IPS-18c (cell line): ENCODE results near the gene TXNDC8.
"Not testable (repeated sequence)": the region's sequence is repeated elsewhere in the genome, so short reads cannot be mapped to it uniquely, and the experiment has no call there.

ENCODE experiments used
- H3K4me3 ChIP-seq: 2 replicates; pipeline ENCODE4 v1.7.0; 2013; ENCODE audit warnings: low read depth, mild to moderate bottlenecking, low read length, moderate library complexity; ENCODE audit not compliant: insufficient read depth
- H3K9me3 ChIP-seq: one replicate; pipeline ENCODE4 v1.6.1; 2013; ENCODE audit warnings: mild to moderate bottlenecking, low read length, moderate library complexity; ENCODE audit not compliant: control insufficient read depth, insufficient read depth

TXNDC8 gene

GRCh38 chr9:110337727-110338126 is at the start of gene TXNDC8:
Gene TXNDC8, minus strand, starts transcription at chr9:110337863.
- Histone ChIP-seq H3K4me3 (no peak within 1 kb of the TSS), H3K9me3 (no peaks in the 10 kb centered on the region)

- Histone ChIP-seq H3K4me3 (no peak overlapping the region), H3K9me3 (peaks cover 2% of the 10 kb centered on the region)
Measured at GRCh38 chr9:110383491-110383890, 45.8 kb upstream of the TXNDC8 start.

DNA sequence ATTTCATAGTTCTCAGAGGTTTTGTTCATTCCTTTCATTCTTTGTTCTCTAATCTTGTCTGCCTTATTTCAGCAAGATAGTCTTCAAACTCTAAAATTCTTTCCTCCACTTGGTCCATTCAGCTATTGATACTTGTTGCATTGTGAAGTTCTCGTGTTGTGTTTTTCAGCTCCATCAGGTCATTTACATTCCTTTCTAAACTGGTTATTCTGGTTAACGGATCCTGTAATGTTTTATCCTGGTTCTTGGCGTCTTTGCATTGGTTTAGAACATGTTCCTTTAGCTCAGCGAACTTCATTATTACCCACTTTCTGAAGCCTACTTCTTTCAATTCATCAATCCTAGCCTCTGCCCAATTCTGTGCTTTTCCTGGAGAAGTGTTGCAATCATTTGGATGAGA is 45.1 kb upstream of the TXNDC8 start:
- no peak overlapping the region for H3K4me3 ChIP-seq
- H3K9me3 ChIP-seq, result peaks cover 2% of the 10 kb centered on the region

GRCh38 chr9:110371411-110372007 is 33.8 kb upstream of the TXNDC8 start:
- Histone ChIP-seq H3K9me3 (no peaks in the 10 kb centered on the region), H3K4me3 (no peak overlapping the region)

- no peaks in the 10 kb centered on the region for H3K9me3 ChIP-seq
- no peak overlapping the region for H3K4me3 ChIP-seq
Measured at GRCh38 chr9:110370315-110370714, 32.7 kb upstream of the TXNDC8 start.

DNA sequence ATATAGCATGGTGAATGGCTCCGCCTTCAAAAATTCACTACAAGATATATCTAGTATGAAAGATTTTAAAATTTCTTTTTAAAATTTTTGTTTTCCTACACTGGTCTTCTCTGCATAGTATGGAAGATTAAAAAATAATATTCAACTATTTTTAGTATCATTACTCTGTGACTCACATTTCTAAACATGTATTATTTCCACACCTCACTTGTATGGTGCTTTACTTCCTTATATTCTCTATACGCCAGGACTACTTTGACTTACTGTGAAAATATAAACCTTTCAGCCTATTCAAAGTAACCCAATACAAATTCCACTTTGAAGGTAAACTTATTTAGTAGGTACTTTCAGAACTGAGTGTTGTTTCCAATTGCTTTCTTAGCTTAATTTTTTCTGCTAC is 26.8 kb upstream of the TXNDC8 start:
- H3K9me3 ChIP-seq, result no peaks in the 10 kb centered on the region
- H3K4me3 ChIP-seq, result no peak overlapping the region

DNA sequence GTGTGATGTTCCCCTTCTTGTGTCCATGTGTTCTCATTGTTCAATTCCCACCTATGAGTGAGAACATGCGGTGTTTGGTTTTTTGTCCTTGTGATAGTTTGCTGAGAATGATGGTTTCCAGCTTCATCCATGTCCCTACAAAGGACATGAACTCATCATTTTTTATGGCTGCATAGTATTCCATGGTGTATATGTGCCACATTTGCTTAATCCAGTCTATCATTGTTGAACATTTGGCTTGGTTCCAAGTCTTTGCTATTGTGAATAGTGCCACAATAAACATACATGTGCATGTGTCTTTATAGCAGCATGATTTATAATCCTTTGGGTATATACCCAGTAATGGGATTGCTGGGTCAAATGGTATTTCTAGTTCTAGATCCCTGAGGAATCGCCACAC is 21.3 kb upstream of the TXNDC8 start:
- H3K9me3 ChIP-seq, H3K4me3 ChIP-seq: not testable (repeated sequence)

DNA sequence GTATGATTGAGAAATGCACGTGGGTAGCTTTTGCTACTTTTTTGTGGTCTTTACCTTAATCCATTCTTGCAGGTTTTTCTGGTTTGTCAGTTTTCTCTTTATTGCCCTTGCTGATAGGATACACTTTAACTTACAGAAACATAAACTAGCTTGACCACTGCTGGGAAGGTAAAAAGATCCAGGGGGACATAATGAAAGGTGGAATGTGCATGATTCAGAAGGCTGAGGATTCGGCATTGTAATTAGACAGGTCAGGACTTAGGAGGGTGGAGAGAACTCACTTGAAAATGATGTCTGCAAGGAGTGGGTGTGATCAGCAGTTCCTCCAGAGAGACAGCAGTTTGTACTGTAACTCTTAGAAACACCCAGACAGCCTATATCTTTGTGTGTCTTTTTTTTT is 19.8 kb upstream of the TXNDC8 start:
- Histone ChIP-seq H3K4me3 (no peak overlapping the region), H3K9me3 (no peaks in the 10 kb centered on the region)

- Histone ChIP-seq H3K9me3 (no peaks in the 10 kb centered on the region), H3K4me3 (no peak overlapping the region)
Measured at GRCh38 chr9:110356639-110357395, 19.2 kb upstream of the TXNDC8 start.

GRCh38 chr9:110355911-110356310 is 18.2 kb upstream of the TXNDC8 start:
- Histone ChIP-seq H3K9me3 (no peaks in the 10 kb centered on the region), H3K4me3 (no peak overlapping the region)

GRCh38 chr9:110351009-110351467 is 13.4 kb upstream of the TXNDC8 start:
- H3K4me3 ChIP-seq, result no peak overlapping the region
- H3K9me3 ChIP-seq, result no peaks in the 10 kb centered on the region

DNA sequence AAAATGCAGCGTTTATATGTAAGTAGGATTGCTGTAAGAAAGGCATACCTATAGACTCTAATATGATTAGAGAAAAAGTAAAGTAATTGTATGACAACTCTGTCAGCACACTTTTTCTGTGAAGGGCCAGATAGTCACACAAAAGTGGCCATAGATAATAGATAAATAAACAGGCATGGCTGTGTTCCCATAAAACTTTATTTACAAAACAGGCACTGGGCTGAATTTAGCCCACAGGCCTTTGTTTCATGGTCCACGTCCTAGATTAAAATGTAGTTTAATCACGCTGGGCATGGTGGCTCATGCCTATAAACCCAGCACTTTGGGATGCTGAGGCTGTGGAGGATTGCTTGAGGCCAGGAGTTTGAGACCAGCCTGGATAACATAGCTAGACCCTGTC is 8.7 kb upstream of the TXNDC8 start:
- H3K4me3 ChIP-seq, result no peak overlapping the region
- no peaks in the 10 kb centered on the region for H3K9me3 ChIP-seq

GRCh38 chr9:110344821-110345220 is 7.2 kb upstream of the TXNDC8 start:
- Histone ChIP-seq H3K9me3 (no peaks in the 10 kb centered on the region), H3K4me3 (no peak overlapping the region)

DNA sequence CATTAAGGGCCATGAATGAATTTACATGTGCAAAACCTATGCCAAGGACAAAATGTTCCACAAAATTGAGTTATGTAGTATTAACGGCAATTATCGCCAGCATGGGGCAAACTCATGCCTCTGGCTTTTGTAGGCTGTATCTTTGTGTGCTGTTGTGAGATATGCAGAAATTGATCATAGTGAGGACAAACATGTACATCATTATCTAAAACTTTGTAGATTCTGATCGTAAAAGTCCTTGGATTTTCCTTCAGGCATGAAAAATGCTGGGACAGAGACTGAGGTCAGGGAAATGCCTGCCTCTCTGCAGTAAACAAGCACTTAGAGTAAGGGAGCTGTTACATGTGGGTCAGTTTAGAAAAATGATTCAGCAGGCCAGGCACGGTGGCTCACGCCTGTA is 5.9 kb upstream of the TXNDC8 start:
- no peak overlapping the region for H3K4me3 ChIP-seq
- H3K9me3 ChIP-seq, result no peaks in the 10 kb centered on the region

DNA sequence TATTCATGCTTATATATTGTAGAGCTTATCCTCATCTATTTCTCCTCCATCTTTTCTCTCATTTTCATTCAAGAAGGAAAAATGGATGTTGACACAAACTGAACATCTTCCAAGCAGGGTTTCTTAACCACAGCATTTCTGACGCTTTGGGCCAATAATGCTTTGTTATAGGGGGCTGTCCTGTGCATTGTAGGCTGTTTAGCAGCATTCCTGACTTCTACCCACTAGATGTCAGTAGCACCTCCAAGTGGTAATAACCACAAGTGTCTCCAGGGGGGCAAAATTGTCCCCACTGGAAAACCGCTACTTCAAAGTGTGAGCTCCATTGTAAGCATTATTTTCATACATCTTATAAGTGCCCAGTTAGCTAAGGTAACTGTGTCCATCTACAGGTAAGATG is 2.6 kb upstream of the TXNDC8 start:
- Histone ChIP-seq H3K9me3 (no peaks in the 10 kb centered on the region), H3K4me3 (no peak overlapping the region)

DNA sequence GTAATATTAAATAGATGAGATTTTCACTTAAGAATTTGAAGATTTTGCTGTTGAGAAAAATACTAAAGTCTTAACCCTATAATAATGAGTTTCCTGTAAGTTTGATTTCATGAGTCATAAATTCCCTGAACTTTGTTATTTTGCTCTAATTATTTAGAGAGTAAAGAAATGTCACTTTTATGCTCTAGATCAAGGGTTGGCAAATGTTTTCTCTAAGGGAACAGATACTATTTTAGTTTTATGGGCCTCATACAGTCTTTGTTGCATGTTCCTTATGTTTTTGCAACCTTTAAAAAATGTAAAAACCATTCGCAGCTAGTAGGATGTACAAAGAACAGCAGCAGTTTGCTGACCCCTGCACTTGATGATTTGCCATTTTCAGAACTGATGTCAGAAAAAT is 480 bp upstream of the TXNDC8 start:
- H3K4me3 ChIP-seq, result no peak overlapping the region
- no peaks in the 10 kb centered on the region for H3K9me3 ChIP-seq

DNA sequence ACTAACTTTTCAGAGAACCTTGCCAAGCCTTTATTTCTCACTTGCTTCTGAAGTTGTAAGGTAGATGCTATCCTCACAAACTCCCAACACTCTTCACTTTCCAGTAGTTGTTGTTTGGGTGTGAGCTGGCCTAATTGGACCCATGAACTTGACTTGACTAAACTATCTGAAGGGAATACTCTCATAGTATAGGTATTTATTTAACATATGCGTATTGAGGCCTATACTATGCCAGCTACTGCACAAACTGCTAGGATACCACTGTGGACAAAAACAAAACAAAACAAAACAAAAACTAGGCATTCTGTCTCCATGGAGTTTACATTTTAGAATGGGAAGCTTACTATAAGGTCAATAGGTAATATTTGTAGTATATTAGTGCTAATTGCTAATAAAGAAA is 1.3 kb downstream of the TXNDC8 start:
- Histone ChIP-seq H3K9me3 (no peaks in the 10 kb centered on the region), H3K4me3 (no peak overlapping the region)

DNA sequence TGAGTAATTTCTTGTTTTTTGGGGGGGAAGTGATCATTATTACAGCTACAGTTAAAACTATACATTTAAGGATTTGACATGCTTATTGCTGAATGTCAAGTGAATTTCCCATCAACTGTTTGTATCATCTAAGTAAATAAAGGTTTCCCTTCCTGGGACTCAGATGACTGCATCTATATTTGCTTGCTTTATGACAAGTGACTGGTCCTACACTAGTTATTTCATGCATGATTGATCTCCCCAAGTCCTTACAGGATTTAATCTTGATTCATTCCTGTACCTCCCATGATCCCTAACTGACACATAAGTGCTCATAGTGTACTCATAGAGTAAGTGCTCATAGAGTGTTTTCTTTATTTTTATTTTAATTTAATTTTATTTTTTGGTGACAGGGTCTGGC is 2.8 kb downstream of the TXNDC8 start:
- Histone ChIP-seq H3K4me3 (no peak overlapping the region), H3K9me3 (no peaks in the 10 kb centered on the region)

DNA sequence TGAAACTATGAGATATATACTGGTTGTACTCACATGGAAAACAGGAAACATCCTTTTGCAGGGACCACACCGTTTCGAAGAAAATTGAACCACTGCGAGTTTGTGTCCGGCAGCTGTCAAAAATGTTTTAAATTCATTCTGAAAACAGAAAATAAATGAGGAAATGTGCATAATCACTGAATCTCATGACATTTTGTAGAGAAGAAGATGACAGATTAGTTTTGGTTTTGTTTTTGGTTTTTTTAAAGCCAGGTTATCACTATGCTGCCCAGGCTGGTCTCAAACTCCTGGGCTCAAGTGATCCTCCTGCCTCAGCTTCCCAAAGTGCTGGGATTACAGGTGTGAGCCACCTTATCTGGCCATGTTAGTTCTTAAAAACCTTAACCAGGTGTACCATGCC is 3.5 kb downstream of the TXNDC8 start:
- no peaks in the 10 kb centered on the region for H3K9me3 ChIP-seq
- no peak overlapping the region for H3K4me3 ChIP-seq
